Lung (tissue), 12 donors: ENCODE results near the gene TRIM2. TPM values are rescaled to one million over a fixed set of nuclear protein-coding genes. Genes with fewer than 3 reads are reported as not detected.

Experiments used
- ATAC-seq: fragments of 200-7000 bp; cut with Tn5 transposase; one replicate; pipeline ENCODE4 v1.9.1; 2020; ENCODE audit warnings: moderate number of reproducible peaks; ENCODE audit not compliant: insufficient read depth, low FRiP score
- DNase-seq, 3 donors: peaks; one replicate each; pipeline ENCODE4 v3.0.0-alpha.2; 2013 to 2017
- H3K27ac ChIP-seq, 2 donors: one replicate each; pipeline ENCODE4 v1.5.1; 2013; ENCODE audit warnings: mild to moderate bottlenecking in 2 of 2, moderate library complexity in 2 of 2, control low read depth in 1 of 2, inconsistent platforms in 1 of 2, low read depth in 1 of 2, low read length in 1 of 2
- H3K27me3 ChIP-seq, 3 donors: one replicate each; pipeline ENCODE4 v1.5.1; 2013; ENCODE audit warnings: low read length in 2 of 3; ENCODE audit not compliant: control insufficient read depth in 3 of 3, insufficient read depth in 3 of 3
- H3K36me3 ChIP-seq, 4 donors: one replicate each; pipeline ENCODE4 v1.5.1; 2013; ENCODE audit warnings: low read length in 4 of 4, mild to moderate bottlenecking in 1 of 4, moderate library complexity in 1 of 4; ENCODE audit not compliant: control insufficient read depth in 4 of 4, insufficient read depth in 4 of 4
- H3K4me1 ChIP-seq, 5 donors: one replicate each; pipeline ENCODE4 v1.5.1; 2013; ENCODE audit warnings: low read length in 5 of 5, mild to moderate bottlenecking in 2 of 5, moderate library complexity in 1 of 5; ENCODE audit not compliant: control insufficient read depth in 5 of 5, insufficient read depth in 5 of 5
- H3K4me3 ChIP-seq: one replicate; pipeline ENCODE4 v1.5.1; 2013; ENCODE audit warnings: mild to moderate bottlenecking, control low read depth, moderate library complexity
- H3K9ac ChIP-seq, 2 donors: one replicate each; pipeline ENCODE4 v1.5.1; 2013; ENCODE audit warnings: low read length in 2 of 2, control low read depth in 1 of 2; ENCODE audit not compliant: insufficient read depth in 1 of 2
- H3K9me3 ChIP-seq, 4 donors: one replicate each; pipeline ENCODE4 v1.5.1; 2013; ENCODE audit warnings: low read length in 3 of 4, mild to moderate bottlenecking in 1 of 4, moderate library complexity in 1 of 4; ENCODE audit not compliant: control insufficient read depth in 4 of 4, insufficient read depth in 3 of 4
- CTCF ChIP-seq: IDR thresholded peaks from 2 replicates; pipeline ENCODE4 v1.5.1; 2012; ENCODE audit warnings: mild to moderate bottlenecking; ENCODE audit errors: control extremely low read depth, extremely low read depth
- WGBS, 2 donors: extraction: QIAGEN DNeasy Blood & Tissue Kit; methylation state at CpG; one replicate each; pipeline ENCODE4 v1.1.7; 2013; 5-methylcytosine and 5-hydroxymethylcytosine counted together
- polyA plus RNA-seq, 2 donors: library from polyadenylated mRNA; stranded (reverse); fragments of 200-250 nt; gene quantifications; one replicate each; pipeline ENCODE4 v1.2.1, GENCODE V29; 2013
- total RNA-seq, 2 donors: library from RNA; depleted of rRNA in 1 of 2; stranded (reverse); fragments of >200 nt in 1 of 2; gene quantifications; one replicate each; pipeline ENCODE4 v1.2.1, GENCODE V29; 2014 to 2021
- donor health status: control.
- donor health status: control.
- donor health status: Bipolar disorder and iron deficiency.
- donor health status: healthy.
- donor health status: DM: yes; HTN: yes; CAD: no.

The TRIM2 gene
- total and polyA plus RNA-seq, 4 donors: 9.1 to 74.0 (median 38.1) TPM

- TF ChIP-seq CTCF: no peak
- Histone ChIP-seq H3K4me3 (no peak overlapping the region), H3K9me3 (no peaks in the 10 kb centered on the region), H3K4me1 (peaks cover 3 to 45% (median 26%) of the 10 kb centered on the region in 5 donors), H3K9ac (no peak overlapping the region), H3K27ac (no peak overlapping the region), H3K36me3 (peaks cover 2 to 23% (median 13%) of the 10 kb centered on the region in 4 donors), H3K27me3 (no peaks in the 10 kb centered on the region)
- WGBS, 2 donors: 88 to 94% methylated on average over 4 of the region's 4 CpGs
- ATAC-seq (no peak), DNase-seq (peak; percentile 28 to 89 (median 79))
These were observed 88.9 kb downstream of the TRIM2 start for GRCh38 chr4:153292897-153293741.

- no peak for TF ChIP-seq CTCF
- H3K9ac ChIP-seq: no peak overlapping the region
- H3K27me3 ChIP-seq: no peaks in the 10 kb centered on the region
- DNase-seq (no peak), ATAC-seq (no peak)
- H3K4me3 ChIP-seq: no peak overlapping the region
- 88 to 91% methylated on average over 5 of the region's 5 CpGs for WGBS, 2 donors
- H3K9me3 ChIP-seq: no peaks in the 10 kb centered on the region
- peaks cover 3 to 45% (median 26%) of the 10 kb centered on the region in 5 donors for H3K4me1 ChIP-seq
- no peak overlapping the region for H3K27ac ChIP-seq
- peaks cover 3 to 23% (median 12%) of the 10 kb centered on the region in 4 donors for H3K36me3 ChIP-seq
These were observed 89.5 kb downstream of the TRIM2 start for GRCh38 chr4:153293742-153294057.

- Histone ChIP-seq H3K9me3 (peaks cover 0 to 1% (median 0%) of the 10 kb centered on the region in 4 donors), H3K9ac (no peak overlapping the region), H3K27me3 (no peaks in the 10 kb centered on the region), H3K36me3 (peaks cover 6 to 21% (median 11%) of the 10 kb centered on the region in 4 donors), H3K27ac (no peak overlapping the region), H3K4me3 (no peak overlapping the region), H3K4me1 (peaks cover 3 to 45% (median 26%) of the 10 kb centered on the region in 5 donors)
- TF ChIP-seq CTCF: no peak
- peak in 2 of 3 donors; percentile 35 to 58 for DNase-seq
- 71 to 86% methylated on average over 1 of the region's 1 CpG for WGBS, 2 donors
- ATAC-seq: no peak
These were observed 90.4 kb downstream of the TRIM2 start for GRCh38 chr4:153294631-153295030.
